HepG2 (cell line): Measurements from ENCODE around the gene TK1. TPM values are rescaled to one million over a fixed set of nuclear protein-coding genes. Genes with fewer than 3 reads are reported as not detected.
A peak's percentile ranks its signal among the peaks of the same experiment; 100 is the strongest.

ENCODE experiments used
- ATAC-seq: fragments of 200-7000 bp; cut with Tn5 transposase; 3 replicates; pipeline ENCODE4 v1.9.1; 2020; ENCODE audit warnings: mild to moderate bottlenecking, moderate library complexity
- BruUV-seq: library from RNA; stranded (reverse); fragments of 400-500 nt; replicated peaks from 2 replicates; lab custom pipeline; 2021; lab: Mats Ljungman, UMichigan
- CTCF ChIA-PET: fragments of 300-600 bp; formaldehyde crosslinking; extraction: SDS; loops from one replicate; lab custom pipeline; 2021; ENCODE audit warnings: low total read pairs, inconsistent platforms, low intra/inter-chr PET ratio; lab: Yijun Ruan, JAX
- POLR2A ChIA-PET: fragments of 350-600 bp; sonication (Branson Sonifier 250); formaldehyde crosslinking; loops from one replicate; lab custom pipeline; 2020; ENCODE audit warnings: antibody characterized with exemption, inconsistent platforms; lab: Yijun Ruan, JAX
- DNase-seq: peaks from one replicate; pipeline ENCODE4 v3.0.0-alpha.2; 2015; ENCODE audit warnings: low spot score
- FAIRE-seq: peaks from 3 replicates; lab custom pipeline; 2011; peaks lifted over from hg19 to GRCh38; lab: Jason Lieb, UNC
- H2AFZ ChIP-seq: one replicate; pipeline ENCODE4 v1.6.1; 2011; ENCODE audit warnings: low read length, inconsistent platforms
- H3K27ac ChIP-seq: fragments of 300-600 bp; 3 replicates; pipeline ENCODE4 v1.8.0; 2011; ENCODE audit warnings: mixed run types, mild to moderate bottlenecking, mixed read lengths, low read length, inconsistent platforms; ENCODE audit not compliant: insufficient read depth; ENCODE audit errors: extremely low read length
- H3K27me3 ChIP-seq, 2 experiments: fragments of 200-600 bp in 1 of 2; 2 replicates in 1 of 2; 3 replicates in 1 of 2; pipeline versions ENCODE4 v1.6.0 to v1.8.0; 2011; ENCODE audit warnings: low read length in 2 of 2, mild to moderate bottlenecking in 2 of 2, moderate library complexity in 2 of 2, inconsistent platforms in 1 of 2; ENCODE audit not compliant: insufficient read depth in 2 of 2, control insufficient read depth in 1 of 2
- H3K36me3 ChIP-seq, 2 experiments: fragments of 200-600 bp in 1 of 2; replicated peaks in 1 of 2; 2 replicates in 1 of 2; 3 replicates in 1 of 2; pipeline versions ENCODE4 v1.5.1 to v1.8.0; 2011; ENCODE audit warnings: low read length in 2 of 2, inconsistent platforms in 1 of 2; ENCODE audit not compliant: insufficient read depth in 2 of 2, control insufficient read depth in 1 of 2
- H3K4me1 ChIP-seq: 2 replicates; pipeline ENCODE4 v1.5.1; 2012; ENCODE audit warnings: low read length, inconsistent platforms; ENCODE audit not compliant: insufficient read depth
- H3K4me2 ChIP-seq: 2 replicates; pipeline ENCODE4 v1.6.0; 2011; ENCODE audit warnings: low read depth, low read length, inconsistent platforms
- H3K4me3 ChIP-seq, 3 experiments: fragments of 200-600 bp in 1 of 3; sonication (generic), shearing (Covaris generic) in 1 of 3; replicated peaks in 1 of 3; 2 replicates each; pipeline ENCODE4 v1.5.1; 2011 to 2016; ENCODE audit warnings: low read length in 3 of 3, inconsistent platforms in 2 of 3, low read depth in 2 of 3, mild to moderate bottlenecking in 2 of 3, control low read depth in 1 of 3, mixed read lengths in 1 of 3; ENCODE audit not compliant: insufficient read depth in 1 of 3
- H3K79me2 ChIP-seq: one replicate; pipeline ENCODE4 v1.6.1; 2011; ENCODE audit warnings: low read length, inconsistent platforms; ENCODE audit not compliant: insufficient read depth
- H3K9ac ChIP-seq: 2 replicates; pipeline ENCODE4 v1.6.0; 2011; ENCODE audit warnings: mild to moderate bottlenecking, low read depth, low read length, inconsistent platforms; ENCODE audit not compliant: insufficient read depth
- H3K9me3 ChIP-seq: 2 replicates; pipeline ENCODE4 v1.5.1; 2012; ENCODE audit warnings: mild to moderate bottlenecking, low read length
- H4K20me1 ChIP-seq: 2 replicates; pipeline ENCODE4 v1.6.0; 2011; ENCODE audit warnings: inconsistent platforms, mild to moderate bottlenecking, low read length, moderate library complexity; ENCODE audit not compliant: insufficient read depth
- ATF7 ChIP-seq, 2 experiments: fragments of 450-650 bp in 1 of 2; sonication (generic) in 1 of 2; formaldehyde crosslinking in 1 of 2; IDR thresholded peaks; 2 replicates each; pipeline versions ENCODE4 v1.4.0 to v1.6.1; 2016 to 2020; ENCODE audit warnings: antibody characterized with exemption in 1 of 2, mild to moderate bottlenecking in 1 of 2, missing genetic modification reagents in 1 of 2
- CHD4 ChIP-seq: fragments of 200-600 bp; sonication (generic); IDR thresholded peaks from 2 replicates; pipeline ENCODE4 v1.7.0; 2017; ENCODE audit warnings: mild to moderate bottlenecking, low read length, borderline replicate concordance
- ELF1 ChIP-seq: sonication (generic); formaldehyde crosslinking; IDR thresholded peaks from 2 replicates; pipeline ENCODE4 v1.4.0; 2020; ENCODE audit warnings: missing genetic modification reagents
- ETV5 ChIP-seq: IDR thresholded peaks from 2 replicates; pipeline ENCODE4 v1.6.1; 2018; ENCODE audit warnings: missing biosample characterization, missing genetic modification reagents, inconsistent platforms, borderline replicate concordance
- FOXK1 ChIP-seq: sonication (generic); formaldehyde crosslinking; IDR thresholded peaks from 2 replicates; pipeline ENCODE4 v1.4.0; 2020; ENCODE audit warnings: low read depth, missing genetic modification reagents, borderline replicate concordance
- GABPA ChIP-seq, 2 experiments: IDR thresholded peaks; 2 replicates each; pipeline ENCODE4 v1.6.1; 2011 to 2016; ENCODE audit warnings: low read depth in 2 of 2, low read length in 1 of 2, missing biosample characterization in 1 of 2, missing genetic modification characterization in 1 of 2
- HDAC1 ChIP-seq: sonication (generic); formaldehyde crosslinking; IDR thresholded peaks from 2 replicates; pipeline ENCODE4 v1.5.1; 2020; ENCODE audit warnings: mild to moderate bottlenecking, missing genetic modification reagents
- IRX3 ChIP-seq: sonication (generic); formaldehyde crosslinking; IDR thresholded peaks from 2 replicates; pipeline ENCODE4 v1.8.1; 2023; ENCODE audit warnings: mild to moderate bottlenecking, low read depth, missing genetic modification reagents, borderline replicate concordance
- KAT7 ChIP-seq: IDR thresholded peaks from 2 replicates; pipeline ENCODE4 v1.6.1; 2018; ENCODE audit warnings: borderline replicate concordance, missing compliant biosample characterization
- PAWR ChIP-seq: sonication (generic); formaldehyde crosslinking; IDR thresholded peaks from 2 replicates; pipeline ENCODE4 v1.4.0; 2020; ENCODE audit warnings: missing genetic modification reagents, mild to moderate bottlenecking, borderline replicate concordance
- SOX5 ChIP-seq: IDR thresholded peaks from 2 replicates; pipeline ENCODE4 v1.6.1; 2016; ENCODE audit warnings: borderline replicate concordance
- ZFP90 ChIP-seq: sonication (generic); formaldehyde crosslinking; IDR thresholded peaks from 2 replicates; pipeline ENCODE4 v1.8.0; 2022; ENCODE audit warnings: missing genetic modification reagents, mild to moderate bottlenecking, inconsistent platforms, borderline replicate concordance
- ZFX ChIP-seq: sonication (generic); formaldehyde crosslinking; IDR thresholded peaks from 2 replicates; pipeline ENCODE4 v1.4.0; 2020; ENCODE audit warnings: mild to moderate bottlenecking, low read depth, missing genetic modification reagents, moderate library complexity
- ZNF256 ChIP-seq: sonication (generic); formaldehyde crosslinking; conservative IDR thresholded peaks from 2 replicates; pipeline ENCODE4 v1.4.0; 2020; ENCODE audit warnings: missing genetic modification reagents
- ZNF350 ChIP-seq: sonication (generic); formaldehyde crosslinking; IDR thresholded peaks from 2 replicates; pipeline ENCODE4 v1.4.0; 2020; ENCODE audit warnings: mild to moderate bottlenecking, low read depth, missing genetic modification reagents, borderline replicate concordance
- ZSCAN25 ChIP-seq: sonication (generic); formaldehyde crosslinking; IDR thresholded peaks from 2 replicates; pipeline ENCODE4 v1.8.0; 2022; ENCODE audit warnings: mild to moderate bottlenecking, missing genetic modification reagents
- WGBS: methylation state at CpG from one replicate; pipeline ENCODE4 v1.1.6; 2017; ENCODE audit warnings: low lambda C conversion rate; 5-methylcytosine and 5-hydroxymethylcytosine counted together
- in situ Hi-C: cut with HindIII; loops from 2 replicates; pipeline ENCODE4 v1.10.0; 2017; ENCODE audit warnings: low pct_unique_long_range_greater_than_20kb; ENCODE audit not compliant: extremely low pct_ligation_motif_present
- intact Hi-C: fragments of 100-400 bp; cut with micrococcal nuclease; formaldehyde crosslinking; loops from one replicate; pipeline ENCODE4 v1.10.0; 2022; ENCODE audit not compliant: unreplicated experiment
- polyA plus RNA-seq, 8 experiments: library from polyadenylated mRNA; depleted of rRNA in 3 of 8; stranded (reverse) in 7 of 8; unstranded in 1 of 8; fragments of >200 nt; fragmentation: Illumina TruSeq in 4 of 8; extraction: Trizol in 4 of 8; gene quantifications; 2 replicates each; pipeline versions ENCODE4 v1.2.1 to v1.2.3, GENCODE V29; 2011 to 2016; ENCODE audit warnings: low read depth in 4 of 8, missing spikeins in 1 of 8, mixed read lengths in 1 of 8; ENCODE audit not compliant: insufficient read depth in 1 of 8
- total RNA-seq, 5 experiments: library from RNA; depleted of rRNA; stranded (reverse); fragments of >200 nt; fragmentation: Illumina TruSeq; extraction: Trizol; gene quantifications; 2 replicates each; pipeline ENCODE4 v1.2.3, GENCODE V29; 2016; ENCODE audit warnings: low read depth in 1 of 5
- TF ChIP-seq, protein P1 (sequence below): sonication (generic); formaldehyde crosslinking; IDR thresholded peaks from 2 replicates; pipeline ENCODE4 v1.8.1; 2023; ENCODE audit warnings: missing genetic modification reagents, mild to moderate bottlenecking, borderline replicate concordance
- TF ChIP-seq, protein P2 (sequence below): sonication (generic); formaldehyde crosslinking; IDR thresholded peaks from 2 replicates; pipeline ENCODE4 v1.4.0; 2020; ENCODE audit warnings: missing genetic modification reagents, mild to moderate bottlenecking, borderline replicate concordance
- TF ChIP-seq, protein P3 (sequence below): IDR thresholded peaks from 2 replicates; pipeline ENCODE4 v1.6.1; 2016; ENCODE audit warnings: mild to moderate bottlenecking

TK1 gene
- total and polyA plus RNA-seq, 2 of the 13 experiments (the other 11 are each of a cell fraction or from before 2014, with no cell fraction given): 45.0 to 96.0 TPM

DNA sequence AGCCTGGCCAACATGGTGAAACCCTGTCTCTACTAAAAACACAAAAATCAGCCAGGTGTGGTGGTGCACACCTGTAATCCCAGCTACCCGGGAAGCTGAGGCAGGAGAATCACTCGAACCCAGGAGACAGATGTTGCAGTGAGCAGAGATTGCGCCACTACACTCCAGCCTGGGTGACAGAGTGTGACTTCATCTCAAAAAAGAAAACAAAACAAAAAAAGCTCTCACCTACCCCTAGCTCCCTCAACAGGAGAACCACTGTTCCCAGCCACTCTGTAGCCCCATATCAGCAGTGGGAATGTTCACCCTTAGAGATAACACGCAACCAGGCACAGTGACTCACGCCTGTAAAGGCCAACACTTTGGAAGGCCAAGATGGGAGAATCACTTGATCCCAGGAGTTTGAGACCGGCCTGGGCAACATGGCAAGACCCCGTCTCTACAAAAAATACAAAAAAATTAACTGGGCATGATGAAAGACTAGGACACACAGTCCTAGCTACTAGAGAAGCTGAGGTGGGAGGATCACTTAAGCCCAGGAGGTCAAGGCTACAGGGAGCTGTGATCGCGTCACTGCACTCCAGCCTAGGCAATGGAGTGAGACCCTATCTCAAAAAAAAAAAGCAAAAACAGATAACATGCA is 50.9 kb downstream of the TK1 start (continued):
- TF ChIP-seq, protein P1, sequence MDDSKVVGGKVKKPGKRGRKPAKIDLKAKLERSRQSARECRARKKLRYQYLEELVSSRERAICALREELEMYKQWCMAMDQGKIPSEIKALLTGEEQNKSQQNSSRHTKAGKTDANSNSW (CRISPR knock-in tag): no peak
- TF ChIP-seq KAT7 (CRISPR knock-in tag): 0 out of 2 replicates have a peak, but pooled peaks have one; percentile 15
- TF ChIP-seq IRX3: no peak
- TF ChIP-seq SOX5: peak; percentile 4; the same call in 1 of the 2 replicates
- TF ChIP-seq, protein P2, sequence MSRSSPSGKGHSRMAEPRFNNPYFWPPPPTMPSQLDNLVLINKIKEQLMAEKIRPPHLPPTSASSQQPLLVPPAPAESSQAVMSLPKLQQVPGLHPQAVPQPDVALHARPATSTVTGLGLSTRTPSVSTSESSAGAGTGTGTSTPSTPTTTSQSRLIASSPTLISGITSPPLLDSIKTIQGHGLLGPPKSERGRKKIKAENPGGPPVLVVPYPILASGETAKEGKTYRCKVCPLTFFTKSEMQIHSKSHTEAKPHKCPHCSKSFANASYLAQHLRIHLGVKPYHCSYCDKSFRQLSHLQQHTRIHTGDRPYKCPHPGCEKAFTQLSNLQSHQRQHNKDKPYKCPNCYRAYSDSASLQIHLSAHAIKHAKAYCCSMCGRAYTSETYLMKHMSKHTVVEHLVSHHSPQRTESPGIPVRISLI (CRISPR knock-in tag): peak; percentile 34; the same call in 1 of the 2 replicates
- TF ChIP-seq ZFX (CRISPR knock-in tag): peak; percentile 5; the same call in 1 of the 2 replicates
- TF ChIP-seq FOXK1: 0 out of 2 replicates have a peak, but pooled peaks have one; percentile 11
- TF ChIP-seq ZNF350 (CRISPR knock-in tag): no peak

DNA sequence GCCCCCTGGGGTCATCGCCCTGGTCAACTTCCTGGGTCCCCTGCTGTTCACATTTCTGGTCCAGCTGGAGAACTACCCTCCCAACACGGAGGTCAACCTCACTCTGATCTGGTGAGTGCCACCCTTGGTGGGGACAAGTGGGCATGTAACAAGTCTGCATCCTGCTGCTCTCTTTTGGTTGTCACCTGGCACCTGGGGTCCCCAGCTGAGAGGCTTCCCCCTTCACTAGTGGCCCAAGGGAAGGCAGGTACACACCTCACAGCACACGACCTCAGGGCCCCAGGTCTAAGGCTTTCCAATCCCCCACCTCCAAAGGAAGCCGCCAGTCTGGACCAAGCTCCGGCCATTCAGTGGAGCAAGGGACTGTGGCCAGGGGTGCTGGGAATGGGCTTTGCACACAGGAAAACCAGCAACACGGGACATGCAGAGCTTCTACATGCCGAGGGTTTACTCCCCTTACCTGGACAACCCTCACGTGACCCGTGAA is 51.9 kb downstream of the TK1 start:
- no peak overlapping the region for H2AFZ ChIP-seq
- H3K9ac ChIP-seq: no peak overlapping the region
- in situ Hi-C loops: no loop called here
- ATAC-seq (no peak), FAIRE-seq (no peak), DNase-seq (no peak)
- no peaks in the 10 kb centered on the region for H3K9me3 ChIP-seq
- no peak overlapping the region for H3K27ac ChIP-seq
- peak overlapping the region; percentile 29; the same call in 1 of the 2 replicates for H3K4me2 ChIP-seq
- no peaks in the 10 kb centered on the region for H3K79me2 ChIP-seq
- peak overlapping the region in 1 of 3 experiments; percentile 23; a peak in 1 of 6 replicates for H3K4me3 ChIP-seq
- H4K20me1 ChIP-seq: no peaks in the 10 kb centered on the region
- ChIA-PET POLR2A (interaction anchor here (1.0 to 2.5 kb wide), 4 partner anchors 9 to 52 kb away, joined by 3 to 10 read pairs (median 6); partner anchors contain the start of genes AFMID and TK1), CTCF (interaction anchor here (1.3 to 2.3 kb wide), 2 partner anchors 18 to 22 kb away, joined by 11 to 17 read pairs; no protein-coding TSS in a partner anchor)
- peaks cover 93% of the 10 kb centered on the region for H3K4me1 ChIP-seq
- no peaks in the 10 kb centered on the region for H3K36me3 ChIP-seq
- no TSS peak for BruUV-seq
- intact Hi-C loops: loop anchor here (1.0 kb wide), 1 partner anchor 18 kb away; no protein-coding TSS in a partner anchor
- H3K27me3 ChIP-seq: no peaks in the 10 kb centered on the region
- 52% methylated on average over 9 of the region's 9 CpGs for WGBS
- TF ChIP-seq ZSCAN25 (CRISPR knock-in tag): 0 out of 2 replicates have a peak, but pooled peaks have one; percentile 10
- TF ChIP-seq ELF1 (CRISPR knock-in tag): peak; percentile 55; the same call in 1 of the 2 replicates
- TF ChIP-seq GABPA (IDR thresholded peaks at IDR 0.05; ENCODE audit: low read depth, low read length): no peak
- peak; percentile 23; the same call in 1 of the 2 replicates for TF ChIP-seq GABPA (CRISPR knock-in tag; IDR thresholded peaks at IDR 0.05; ENCODE audit: low read depth)
- no peak for TF ChIP-seq HDAC1 (CRISPR knock-in tag)
- 0 out of 2 replicates have a peak, but pooled peaks have one; percentile 32 for TF ChIP-seq ETV5 (CRISPR knock-in tag)
- TF ChIP-seq, protein P3, sequence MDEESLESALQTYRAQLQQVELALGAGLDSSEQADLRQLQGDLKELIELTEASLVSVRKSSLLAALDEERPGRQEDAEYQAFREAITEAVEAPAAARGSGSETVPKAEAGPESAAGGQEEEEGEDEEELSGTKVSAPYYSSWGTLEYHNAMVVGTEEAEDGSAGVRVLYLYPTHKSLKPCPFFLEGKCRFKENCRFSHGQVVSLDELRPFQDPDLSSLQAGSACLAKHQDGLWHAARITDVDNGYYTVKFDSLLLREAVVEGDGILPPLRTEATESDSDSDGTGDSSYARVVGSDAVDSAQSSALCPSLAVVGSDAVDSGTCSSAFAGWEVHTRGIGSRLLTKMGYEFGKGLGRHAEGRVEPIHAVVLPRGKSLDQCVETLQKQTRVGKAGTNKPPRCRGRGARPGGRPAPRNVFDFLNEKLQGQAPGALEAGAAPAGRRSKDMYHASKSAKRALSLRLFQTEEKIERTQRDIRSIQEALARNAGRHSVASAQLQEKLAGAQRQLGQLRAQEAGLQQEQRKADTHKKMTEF (CRISPR knock-in tag): 0 out of 2 replicates have a peak, but pooled peaks have one; percentile 9
- no peak for TF ChIP-seq ZNF256 (CRISPR knock-in tag)
- TF ChIP-seq ATF7 (IDR thresholded peaks at IDR 0.05): no peak
- 0 out of 2 replicates have a peak, but pooled peaks have one; percentile 1 for TF ChIP-seq ATF7 (CRISPR knock-in tag; IDR thresholded peaks at IDR 0.05)
- TF ChIP-seq ZFP90 (CRISPR knock-in tag): 0 out of 2 replicates have a peak, but pooled peaks have one; percentile 20
- no peak for TF ChIP-seq PAWR (CRISPR knock-in tag)
- 0 out of 2 replicates have a peak, but pooled peaks have one; percentile 2 for TF ChIP-seq CHD4
